Stimulated activated CD8-positive, alpha-beta memory T cell treated with anti-CD3 and anti-CD28 coated beads, Interleukin-7, amount 100 ng/mL, for 24 hours (primary cell): ENCODE data around the gene UBE2D2.

Experiments used
- DNase-seq: peaks from one replicate; pipeline ENCODE4 v3.0.0-alpha.2; 2020; ENCODE audit warnings: low read depth

The UBE2D2 gene

DNA sequence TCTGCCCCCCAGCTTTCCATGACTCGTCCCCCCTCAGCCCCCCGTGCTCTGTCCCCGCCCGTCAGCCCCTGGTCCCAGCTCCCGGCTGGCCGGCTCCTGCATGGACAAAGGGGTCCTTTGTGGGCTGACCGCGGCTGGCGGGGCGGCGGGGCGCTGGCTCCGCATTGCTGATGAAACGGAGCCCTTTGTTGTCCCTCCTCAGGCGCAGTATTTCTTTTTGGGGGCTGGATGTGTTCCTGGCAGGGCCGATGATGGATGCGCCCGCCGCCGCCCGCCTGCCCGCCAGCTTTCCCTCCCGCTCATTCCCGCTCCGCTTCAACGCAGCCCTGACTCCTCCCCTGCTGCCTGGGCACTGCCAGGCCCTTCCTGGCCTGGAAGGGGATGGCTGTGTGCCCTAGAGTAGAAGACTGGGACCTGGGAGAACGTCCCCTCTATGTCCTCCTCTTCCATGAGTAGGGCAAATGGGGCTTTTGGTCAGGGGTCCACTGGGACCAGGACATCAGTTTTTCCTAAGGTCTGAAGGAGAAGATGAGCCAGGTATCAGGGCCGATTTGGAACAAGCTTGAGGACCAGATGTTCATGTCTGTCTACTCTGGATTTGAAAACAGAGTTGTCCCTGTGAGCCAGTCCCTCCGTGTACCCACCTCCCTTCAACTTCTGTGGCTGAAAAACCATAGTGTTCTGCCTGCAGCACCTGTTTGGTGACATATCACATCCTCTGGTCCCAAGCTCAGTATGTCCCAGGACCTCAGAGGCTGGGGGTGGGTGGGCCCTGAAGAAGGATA lies 116.0 kb downstream of the UBE2D2 start:
- no peak for DNase-seq
